LNCaP clone FGC (cell line): ENCODE measurements around the gene MOB3B.

ENCODE experiments used
- DNase-seq: peaks from one replicate; pipeline ENCODE4 v3.0.0-alpha.2; 2011; ENCODE audit warnings: low read depth
- H3K4me3 ChIP-seq: 2 replicates; pipeline ENCODE4 v1.5.1; 2011; ENCODE audit warnings: mild to moderate bottlenecking, low read depth, low read length, control low read depth
- CTCF ChIP-seq: IDR thresholded peaks from 2 replicates; pipeline ENCODE4 v1.5.1; 2012; ENCODE audit warnings: mild to moderate bottlenecking; ENCODE audit not compliant: control insufficient read depth, insufficient read depth; ENCODE audit errors: extremely low read depth

Gene MOB3B

GRCh38 chr9:27414220-27414761 lies 115.3 kb downstream of the MOB3B start:
- no peak overlapping the region for H3K4me3 ChIP-seq
- no peak for DNase-seq
- TF ChIP-seq CTCF = no peak

- no peak for TF ChIP-seq CTCF
- H3K4me3 ChIP-seq = no peak overlapping the region
- no peak for DNase-seq
Measured at GRCh38 chr9:27413511-27414219, 115.9 kb downstream of the MOB3B start.

GRCh38 chr9:27412963-27413362 lies 116.7 kb downstream of the MOB3B start:
- DNase-seq = no peak
- no peak overlapping the region for H3K4me3 ChIP-seq
- TF ChIP-seq CTCF = no peak

- TF ChIP-seq CTCF = no peak
- H3K4me3 ChIP-seq = no peak overlapping the region
- no peak for DNase-seq
Measured at GRCh38 chr9:27412081-27412480, 117.5 kb downstream of the MOB3B start.

GRCh38 chr9:27408482-27408881 lies 121.1 kb downstream of the MOB3B start:
- no peak for DNase-seq
- TF ChIP-seq CTCF = no peak
- H3K4me3 ChIP-seq = no peak overlapping the region

GRCh38 chr9:27408001-27408400 lies 121.6 kb downstream of the MOB3B start:
- TF ChIP-seq CTCF = no peak
- DNase-seq = no peak
- H3K4me3 ChIP-seq = no peak overlapping the region

GRCh38 chr9:27407491-27407890 lies 122.1 kb downstream of the MOB3B start:
- no peak for TF ChIP-seq CTCF
- no peak overlapping the region for H3K4me3 ChIP-seq
- DNase-seq = no peak
